Stimulated activated CD8-positive, alpha-beta memory T cell treated with anti-CD3 and anti-CD28 coated beads, Interleukin-15, amount 100 ng/mL, for 4 hours (primary cell): ENCODE measurements around the gene ADRA2C.

Experiments
- DNase-seq, 2 donors: peaks; one replicate each; pipeline ENCODE4 v3.0.0-alpha.2; 2020; ENCODE audit warnings: low read depth in 2 of 2

Gene ADRA2C

DNA sequence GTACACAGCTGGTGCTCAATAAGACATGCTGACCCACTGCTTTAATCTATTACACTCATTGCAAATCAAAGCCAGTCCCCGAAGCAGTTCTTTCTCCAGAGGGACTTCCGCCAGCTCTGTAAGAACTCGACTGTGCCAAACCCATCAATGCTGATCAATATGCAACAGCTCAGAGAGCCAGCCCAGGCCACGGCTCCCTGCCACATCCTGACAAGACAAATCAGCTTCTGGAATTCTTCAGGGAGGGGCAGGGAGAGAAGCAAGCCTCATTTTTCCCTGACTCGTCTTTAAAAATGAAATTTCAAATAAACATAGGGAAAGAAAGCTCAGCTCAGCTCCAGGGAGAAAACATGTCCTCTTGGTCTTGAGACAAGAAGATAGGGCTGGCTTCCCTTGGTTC, 5.3 kb upstream of the ADRA2C start:
- DNase-seq, result no peak

GRCh38 chr4:3762264-3762663, 3.9 kb upstream of the ADRA2C start:
- no peak for DNase-seq

- DNase-seq, result no peak
Observed at GRCh38 chr4:3762753-3763549, 3.2 kb upstream of the ADRA2C start.

DNA sequence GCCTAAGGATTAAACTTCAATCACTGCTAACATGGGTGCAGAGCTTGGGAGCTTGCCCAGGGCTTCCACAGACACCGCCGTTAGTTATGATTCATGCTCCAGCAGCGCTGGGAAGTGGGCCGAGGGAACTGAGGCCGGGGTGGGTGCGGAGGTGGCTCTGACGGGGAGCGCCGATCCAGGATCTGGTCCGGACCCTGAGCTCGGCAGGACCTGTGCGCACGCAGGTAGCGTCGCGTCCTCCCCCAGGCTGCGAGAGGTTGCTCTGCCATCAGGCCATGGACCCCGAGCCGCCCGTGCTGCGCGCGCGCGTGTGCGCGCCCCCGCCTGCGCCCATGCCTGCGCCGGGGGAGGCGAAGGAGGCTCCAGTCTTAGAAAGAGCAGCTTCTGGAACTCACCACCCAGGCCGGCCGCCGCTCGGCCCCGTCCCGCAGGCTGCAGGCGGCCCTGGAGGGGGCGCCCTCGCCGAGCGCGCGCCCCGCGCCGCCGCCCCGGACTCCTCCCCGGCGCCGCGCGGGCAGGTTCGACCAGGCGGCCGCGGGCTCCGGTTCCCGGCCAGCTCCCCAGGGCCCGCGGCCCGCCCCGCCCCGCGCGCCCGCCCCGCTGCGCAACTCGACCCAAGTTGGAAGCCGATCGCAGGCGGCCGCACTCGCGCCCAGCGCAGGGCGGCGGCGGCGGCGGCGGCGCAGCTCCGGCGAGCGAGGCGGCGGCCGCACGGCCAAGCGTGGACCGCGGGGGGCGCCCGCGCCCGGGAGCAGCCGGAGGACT, 732 bp upstream of the ADRA2C start:
- DNase-seq, result no peak

- no peak for DNase-seq
Observed at GRCh38 chr4:3766785-3767569, 792 bp downstream of the ADRA2C start.

- no peak for DNase-seq
Observed at GRCh38 chr4:3767570-3768288, 1.5 kb downstream of the ADRA2C start.

- DNase-seq, result no peak
Observed at GRCh38 chr4:3768842-3769641, 2.9 kb downstream of the ADRA2C start.

GRCh38 chr4:3769642-3770184, 3.5 kb downstream of the ADRA2C start:
- DNase-seq, result no peak

- no peak for DNase-seq
Observed at GRCh38 chr4:3770323-3771163, 4.4 kb downstream of the ADRA2C start.

DNA sequence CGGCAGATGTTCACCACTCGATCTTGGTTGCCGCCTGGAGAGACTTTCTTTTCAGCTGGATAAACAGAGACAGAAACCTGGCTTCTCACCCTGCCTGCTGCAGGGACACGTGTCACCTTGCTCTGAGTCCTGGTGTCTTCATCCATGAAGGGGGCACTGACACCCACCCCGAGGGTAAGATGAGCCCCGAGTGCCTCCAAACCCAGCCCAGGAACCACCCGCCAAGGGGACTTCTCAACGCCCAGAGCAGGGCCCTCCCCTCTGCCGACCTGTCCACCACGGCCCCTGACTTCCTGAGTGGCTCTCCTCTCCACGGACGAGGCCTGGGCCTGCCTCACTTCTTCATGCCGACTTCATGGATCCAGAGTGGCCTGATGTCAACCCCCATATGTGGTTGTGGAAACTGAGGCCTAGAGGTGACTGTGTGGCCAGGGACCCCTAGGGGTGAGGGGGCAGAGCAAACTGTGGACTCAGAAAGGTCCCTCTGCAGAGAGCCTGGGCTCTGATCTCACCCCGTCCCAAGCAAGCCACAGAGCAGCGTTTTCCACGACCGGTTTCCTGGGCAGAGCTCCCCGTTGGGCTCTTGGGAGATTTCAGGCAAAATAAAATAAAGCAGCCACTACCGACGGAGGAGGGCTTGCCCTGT, 5.1 kb downstream of the ADRA2C start:
- no peak for DNase-seq

GRCh38 chr4:3771939-3772495, 5.8 kb downstream of the ADRA2C start:
- DNase-seq, result no peak

GRCh38 chr4:3772632-3773031, 6.4 kb downstream of the ADRA2C start:
- no peak for DNase-seq

DNA sequence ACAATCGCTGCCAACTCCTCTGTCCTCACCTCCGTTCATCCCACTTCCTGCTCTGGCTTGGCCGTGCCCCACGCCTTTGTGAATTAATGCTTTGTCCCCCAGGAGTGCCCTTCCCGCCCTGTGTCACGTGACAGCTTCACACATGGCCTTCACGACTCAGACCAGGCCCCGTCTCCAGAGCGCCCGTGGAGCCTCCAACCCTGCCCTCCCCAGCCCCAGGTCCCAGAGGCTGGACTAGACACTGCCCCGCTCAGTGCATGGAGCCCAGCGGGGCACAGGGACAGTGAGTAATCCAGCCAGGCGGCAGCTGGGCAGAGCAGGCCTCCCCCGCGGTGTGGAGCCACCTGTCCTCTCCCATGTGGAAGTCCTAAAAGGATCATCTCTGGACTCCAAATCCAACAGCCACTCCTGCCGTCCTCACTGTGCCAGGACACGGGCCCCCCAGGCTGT, 7.4 kb downstream of the ADRA2C start:
- DNase-seq, result no peak

GRCh38 chr4:3774253-3774883, 8.2 kb downstream of the ADRA2C start:
- DNase-seq, result no peak

DNA sequence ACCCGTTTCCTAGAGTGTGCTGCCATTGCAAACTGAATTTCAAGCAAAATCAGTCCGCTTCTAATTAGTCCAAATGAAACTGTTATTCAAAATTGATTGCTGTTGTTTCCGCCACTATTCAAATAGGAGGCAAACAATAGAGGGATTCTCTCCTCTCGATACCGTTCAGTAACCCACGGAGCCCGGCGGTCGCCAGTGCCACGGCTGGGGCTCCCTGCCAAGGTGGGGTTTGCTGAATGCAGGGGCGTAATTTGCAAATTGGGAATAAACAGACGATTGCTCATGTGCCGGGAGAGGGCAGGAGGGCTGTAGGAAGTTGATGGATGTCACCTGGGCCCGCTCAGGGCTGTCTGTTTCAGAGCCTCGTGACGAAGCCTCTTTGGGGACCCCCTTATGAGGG, 8.8 kb downstream of the ADRA2C start:
- no peak for DNase-seq

DNA sequence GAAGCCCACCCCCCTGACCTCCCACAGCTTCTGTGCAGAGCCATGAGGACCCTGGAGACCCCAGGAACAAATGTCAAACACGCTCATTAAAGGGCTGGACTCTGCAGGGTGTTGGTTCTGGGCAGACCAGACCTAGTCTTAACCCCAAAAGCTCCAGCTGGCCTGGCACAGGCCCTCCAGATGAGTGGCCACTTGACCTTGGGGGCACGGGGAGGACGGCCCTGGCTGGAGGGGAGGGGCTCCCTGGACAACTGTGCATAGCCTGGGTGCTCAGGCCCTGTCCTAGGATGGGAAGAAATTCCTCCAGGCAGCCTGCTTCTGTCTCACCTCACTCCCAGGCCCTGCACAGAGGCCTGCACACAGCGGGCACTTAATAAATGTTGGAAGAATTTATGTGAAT, 9.4 kb downstream of the ADRA2C start:
- DNase-seq, result no peak

DNA sequence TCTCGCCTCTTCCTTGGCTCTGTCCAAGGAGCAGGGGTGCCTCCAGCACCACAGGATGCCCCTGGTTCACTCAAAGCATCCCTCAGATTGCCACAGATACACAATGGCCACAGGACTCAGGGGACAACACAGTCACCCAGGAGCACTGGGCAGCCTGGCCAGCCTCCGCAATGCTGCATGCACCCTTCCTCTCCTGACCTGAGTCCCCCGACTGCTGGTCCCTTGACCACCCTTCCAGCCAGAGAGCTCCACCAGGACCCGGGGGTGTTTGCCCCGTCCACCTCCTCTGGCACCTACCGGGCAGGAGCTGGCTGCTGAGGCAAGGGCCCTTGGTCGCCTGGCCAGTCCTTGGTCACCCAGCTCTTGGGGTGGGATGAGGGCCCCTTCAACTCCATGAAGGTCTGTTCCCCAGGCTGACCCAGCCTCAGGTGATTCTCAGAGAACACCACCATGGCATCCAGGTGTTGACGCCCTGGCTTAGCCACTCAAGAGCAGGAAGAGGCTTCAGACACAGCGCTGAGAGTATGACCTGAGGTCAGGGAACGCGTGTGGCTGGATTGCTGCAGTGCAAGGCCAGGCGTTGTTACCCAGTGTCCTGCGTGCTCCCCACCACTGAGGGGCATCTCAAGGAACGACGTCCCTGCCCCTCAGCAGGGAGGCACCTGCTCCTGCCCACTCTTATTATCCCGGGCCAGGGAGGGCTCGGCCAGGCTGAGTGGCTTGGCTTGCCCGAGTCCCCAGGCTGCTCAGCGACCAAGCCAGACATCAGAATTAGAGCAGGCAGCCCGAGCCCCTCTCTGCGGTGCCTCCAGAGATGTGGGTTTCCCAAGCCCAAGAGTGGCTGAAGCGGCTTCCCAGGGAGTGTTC, 10.2 kb downstream of the ADRA2C start:
- no peak for DNase-seq
